Neural cell (in vitro differentiated cells): ENCODE data around the gene GGT1. TPM values are rescaled to one million over a fixed set of nuclear protein-coding genes. Genes with fewer than 3 reads are reported as not detected.
"Not testable (repeated sequence)": the region's sequence is repeated elsewhere in the genome, so short reads cannot be mapped to it uniquely, and the experiment has no call there.

ENCODE experiments used
- H2AFZ ChIP-seq: fragments of 200-600, 300-800 bp; sonication (generic), shearing (Covaris generic); 2 replicates; pipeline ENCODE4 v1.6.0; 2014; ENCODE audit warnings: low read depth, mild to moderate bottlenecking, antibody characterized with exemption, low read length, moderate library complexity
- H3F3A ChIP-seq: fragments of 200-600 bp; shearing (Covaris generic); 2 replicates; pipeline ENCODE4 v1.6.1; 2016; ENCODE audit warnings: mild to moderate bottlenecking, moderate library complexity, mixed read lengths, antibody characterized with exemption, low read length; ENCODE audit not compliant: insufficient read depth, poor library complexity, severe bottlenecking
- H3K27ac ChIP-seq: fragments of 200-600, 300-800 bp; sonication (generic), shearing (Covaris generic); 2 replicates; pipeline ENCODE4 v1.5.1; 2014; ENCODE audit warnings: mild to moderate bottlenecking, low read length, moderate library complexity
- H3K27me3 ChIP-seq: fragments of 300-800, 200-600 bp; sonication (generic), shearing (Covaris generic); 2 replicates; pipeline ENCODE4 v1.6.0; 2014; ENCODE audit warnings: mild to moderate bottlenecking, low read depth, low read length, moderate library complexity; ENCODE audit not compliant: insufficient read depth
- H3K36me3 ChIP-seq: fragments of 300-800, 200-600 bp; sonication (generic), shearing (Covaris generic); 2 replicates; pipeline ENCODE4 v1.5.1; 2014; ENCODE audit warnings: mild to moderate bottlenecking, antibody characterized with exemption, low read length, moderate library complexity; ENCODE audit not compliant: insufficient read depth
- H3K4me2 ChIP-seq: fragments of 300-800, 200-600 bp; sonication (generic), shearing (Covaris generic); 2 replicates; pipeline ENCODE4 v1.6.0; 2014; ENCODE audit warnings: mild to moderate bottlenecking, low read length
- H3K4me3 ChIP-seq: fragments of 300-800, 200-600 bp; sonication (generic), shearing (Covaris generic); 2 replicates; pipeline ENCODE4 v1.5.1; 2014; ENCODE audit warnings: mild to moderate bottlenecking, low read length, moderate library complexity
- H3K79me2 ChIP-seq: fragments of 200-600 bp; shearing (Covaris generic); replicated peaks from 2 replicates; pipeline ENCODE4 v1.6.0; 2014; ENCODE audit warnings: mild to moderate bottlenecking, low read length, moderate library complexity; ENCODE audit not compliant: insufficient read depth
- H3K9ac ChIP-seq: fragments of 300-800, 200-600 bp; sonication (generic), shearing (Covaris generic); 2 replicates; pipeline ENCODE4 v1.6.1; 2016; ENCODE audit warnings: mild to moderate bottlenecking, low read length, mixed read lengths
- H3K9me2 ChIP-seq: fragments of 200-600 bp; shearing (Covaris generic); 2 replicates; pipeline ENCODE4 v1.6.1; 2016; ENCODE audit warnings: mild to moderate bottlenecking, low read length, mixed read lengths; ENCODE audit not compliant: insufficient read depth
- H3K9me3 ChIP-seq: fragments of 200-600, 300-800 bp; sonication (generic), shearing (Covaris generic); 2 replicates; pipeline ENCODE4 v1.6.1; 2016; ENCODE audit warnings: mild to moderate bottlenecking, mixed run types, low read length, moderate library complexity, mixed read lengths
- H4K20me1 ChIP-seq: fragments of 200-600 bp; shearing (Covaris generic); 2 replicates; pipeline ENCODE4 v1.6.1; 2016; ENCODE audit warnings: mild to moderate bottlenecking, mixed run types; ENCODE audit not compliant: insufficient read depth
- EP300 ChIP-seq: fragments of 450-650 bp; conservative IDR thresholded peaks from 2 replicates; pipeline ENCODE4 v1.6.1; 2014; ENCODE audit warnings: antibody characterized with exemption, mild to moderate bottlenecking, moderate library complexity; ENCODE audit not compliant: poor library complexity, severe bottlenecking
- EZH2 ChIP-seq: fragments of 200-600, 300-800 bp; shearing (Covaris generic), sonication (generic); IDR thresholded peaks from 2 replicates; pipeline ENCODE4 v1.6.1; 2014; ENCODE audit warnings: antibody characterized with exemption, low read length, borderline replicate concordance, mild to moderate bottlenecking; ENCODE audit not compliant: insufficient read depth, poor library complexity, severe bottlenecking
- MXI1 ChIP-seq: fragments of 450-650 bp; conservative IDR thresholded peaks from 2 replicates; pipeline ENCODE4 v1.6.1; 2014; ENCODE audit warnings: antibody characterized with exemption, mild to moderate bottlenecking; ENCODE audit not compliant: poor library complexity, severe bottlenecking
- POLR2AphosphoS5 ChIP-seq: IDR thresholded peaks from 2 replicates; pipeline ENCODE4 v1.6.1; 2012
- RAD21 ChIP-seq: fragments of 450-650 bp; conservative IDR thresholded peaks from 2 replicates; pipeline ENCODE4 v1.6.1; 2014; ENCODE audit warnings: antibody characterized with exemption, mild to moderate bottlenecking, moderate library complexity
- SMC3 ChIP-seq: fragments of 450-650 bp; conservative IDR thresholded peaks from 2 replicates; pipeline ENCODE4 v1.6.1; 2014; ENCODE audit warnings: antibody characterized with exemption, mild to moderate bottlenecking, moderate library complexity; ENCODE audit not compliant: poor library complexity
- TAF1 ChIP-seq: IDR thresholded peaks from 2 replicates; pipeline ENCODE4 v1.6.1; 2012; ENCODE audit warnings: low read depth
- polyA minus RNA-seq: library from RNA; depleted of rRNA, polyadenylated mRNA; stranded (reverse); fragments of >200 nt; gene quantifications from 2 replicates; pipeline ENCODE4 v1.2.3, GENCODE V29; 2014
- polyA plus RNA-seq: library from polyadenylated mRNA; depleted of rRNA; stranded (reverse); fragments of >200 nt; gene quantifications from 2 replicates; pipeline ENCODE4 v1.2.3, GENCODE V29; 2014
- TF ChIP-seq, protein P1 (sequence below): IDR thresholded peaks from 2 replicates; pipeline ENCODE4 v1.6.1; 2012; ENCODE audit warnings: borderline replicate concordance
- TF ChIP-seq, protein P2 (sequence below): fragments of 450-650 bp; IDR thresholded peaks from 2 replicates; pipeline ENCODE4 v1.5.1; 2014; ENCODE audit warnings: antibody characterized with exemption, mild to moderate bottlenecking, moderate library complexity; ENCODE audit not compliant: poor library complexity, severe bottlenecking

The GGT1 gene
- polyA plus RNA-seq (5.4 and 6.4 TPM in 2 replicates), polyA minus RNA-seq (4.1 and 4.6 TPM in 2 replicates)

DNA sequence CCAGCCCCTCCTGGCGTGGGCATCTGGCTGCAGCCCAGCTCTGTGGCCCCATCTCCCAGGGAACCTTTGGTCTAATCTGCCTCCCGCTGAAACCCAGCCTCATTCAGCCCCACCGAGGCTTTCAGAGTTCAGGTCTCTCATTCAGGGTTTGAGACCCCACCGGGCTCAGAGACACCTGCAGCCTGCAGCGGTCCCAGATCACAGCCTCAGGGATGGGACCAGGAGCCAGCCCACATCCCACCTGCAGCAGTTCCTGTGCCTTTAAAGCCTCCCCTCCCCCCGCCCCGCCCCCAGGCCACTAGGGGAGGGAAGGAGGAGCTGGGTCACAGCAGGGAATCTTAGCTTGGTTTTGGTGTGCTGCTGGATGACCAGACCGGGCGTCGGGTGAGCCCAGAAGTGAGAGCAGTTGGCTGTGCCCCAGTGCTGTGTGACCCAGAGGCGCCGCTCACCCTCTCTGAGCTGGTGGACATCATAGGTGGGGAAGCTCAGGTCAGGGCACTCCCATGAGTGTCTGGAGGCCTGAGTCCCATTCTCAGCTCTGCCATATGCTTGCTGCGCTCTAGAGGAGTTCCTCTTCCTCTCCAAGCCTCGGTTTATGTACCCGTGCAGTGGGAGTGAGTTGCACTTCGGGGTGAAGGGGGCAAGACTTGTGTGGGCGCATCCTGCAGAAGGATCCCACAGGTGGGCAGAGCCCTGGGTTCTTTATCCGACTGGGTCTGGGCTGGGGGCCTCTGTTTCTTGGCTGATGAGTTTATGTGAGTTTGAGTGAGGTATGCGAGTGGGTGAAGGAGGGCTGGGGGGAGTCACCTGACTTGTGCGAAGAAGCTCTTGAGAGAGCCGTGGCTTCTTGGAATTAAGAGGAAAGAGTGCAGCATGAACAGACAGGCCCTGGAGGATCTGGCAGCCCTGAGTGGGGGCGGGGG, at the start of gene GGT1:
Gene GGT1 (plus strand): TSS at position 347 of the 923 bp plus-strand sequence. CDS start 7,889 bp downstream, outside the sequence.
- not testable (repeated sequence) for H3K4me2 ChIP-seq, H3F3A ChIP-seq

DNA sequence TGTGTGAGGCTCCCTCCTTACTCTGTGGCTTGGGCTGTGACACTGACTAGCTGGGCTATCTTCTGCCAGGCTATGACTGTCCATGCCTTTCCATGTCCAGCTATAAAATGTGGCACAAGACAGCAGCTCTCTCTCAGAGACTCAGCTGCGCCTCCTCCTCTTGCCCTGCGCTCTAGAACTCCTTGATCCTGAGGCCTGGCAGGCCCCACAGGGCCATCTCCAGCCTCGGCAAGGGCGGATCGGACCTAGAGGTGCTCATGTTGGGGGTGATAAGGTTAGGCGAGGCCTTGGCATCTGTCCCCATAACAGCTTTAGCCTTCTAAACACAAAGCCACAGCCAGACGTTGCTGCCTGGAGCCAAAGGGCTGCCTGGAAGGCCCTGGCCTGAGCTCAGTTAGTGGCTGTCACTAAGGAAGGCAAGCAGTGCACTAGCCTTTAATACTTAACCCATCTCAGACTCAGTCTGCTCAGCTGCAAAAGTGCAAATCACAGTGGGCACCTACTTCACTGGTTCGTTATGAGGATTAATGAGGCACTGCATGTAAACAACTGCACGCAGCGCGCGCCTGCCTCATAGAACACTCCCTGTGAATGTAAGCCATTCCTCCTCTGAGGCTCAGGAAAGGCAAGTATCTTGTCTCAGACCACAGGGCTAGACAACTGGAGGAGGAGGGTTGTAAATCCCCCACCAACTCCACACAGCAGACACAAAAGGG, 49.2 kb upstream of the GGT1 start:
- Histone ChIP-seq H3F3A (no peaks in the 10 kb centered on the region), H3K9me2 (no peaks in the 10 kb centered on the region)

More for the DNA sequence above, at the start of gene GGT1:
- not testable (repeated sequence) for H3K9ac ChIP-seq, H3K79me2 ChIP-seq, H2AFZ ChIP-seq, H3K9me3 ChIP-seq, H4K20me1 ChIP-seq, H3K9me2 ChIP-seq, H3K4me3 ChIP-seq, H3K36me3 ChIP-seq, H3K27me3 ChIP-seq, H3K27ac ChIP-seq

DNA sequence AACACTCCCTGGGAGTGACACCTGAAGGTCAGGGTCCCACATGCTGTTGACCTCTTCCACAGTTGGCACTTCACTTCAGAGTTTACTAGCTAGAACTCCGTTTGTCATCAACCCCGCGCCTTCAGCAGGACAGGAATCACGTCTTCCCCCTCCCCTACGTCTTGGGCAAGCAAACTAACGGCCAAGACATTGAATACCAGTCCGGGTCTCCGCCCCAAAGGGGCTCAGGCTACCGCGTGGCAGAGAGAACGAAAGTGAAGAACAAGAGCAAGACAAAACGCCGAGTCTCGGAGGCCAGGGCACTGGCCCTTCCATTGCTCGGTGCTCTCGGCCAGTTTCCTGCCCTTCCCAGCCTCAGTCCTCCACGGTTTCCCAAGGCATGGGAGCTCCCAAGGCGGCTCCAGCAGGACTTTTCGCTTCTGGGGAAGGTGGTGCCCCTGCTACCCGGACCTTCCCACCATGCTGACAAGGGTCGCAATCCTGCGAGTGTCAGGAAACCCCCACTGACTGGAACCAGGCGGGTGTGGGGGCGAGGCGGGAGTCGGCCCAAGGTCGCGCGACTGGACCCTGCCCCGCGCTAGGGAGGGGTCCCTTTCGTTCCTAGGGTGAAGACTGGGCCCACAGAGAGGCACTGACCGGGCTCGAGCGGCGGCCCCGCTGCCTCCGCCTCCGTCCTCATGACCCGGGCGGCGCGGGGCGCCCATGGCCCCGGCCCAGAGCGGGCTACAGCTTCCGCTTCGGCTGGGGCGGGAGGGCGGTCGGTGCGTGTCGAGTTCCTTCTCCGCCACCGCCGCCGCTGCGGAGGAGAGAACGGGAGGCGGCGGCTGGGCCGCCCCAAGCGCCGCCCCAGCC, 48.5 kb upstream of the GGT1 start, which contains the start of gene GUCD1:
Gene GUCD1 (minus strand): TSS at position 826 of the 852 bp plus-strand sequence. CDS start 147 bp downstream, at position 679.
- Histone ChIP-seq H3K79me2 (peaks cover 53% of the 10 kb centered on the region), H3K9me2 (no peaks in the 10 kb centered on the region), H3K27ac (peak within 1 kb of the TSS; percentile 89), H3K4me3 (peak within 1 kb of the TSS; percentile 76), H3K36me3 (peaks cover 6% of the 10 kb centered on the region), H3K4me2 (peak within 1 kb of the TSS; percentile 75), H3K27me3 (no peaks in the 10 kb centered on the region), H3K9ac (peak within 1 kb of the TSS; percentile 87), H3F3A (no peaks in the 10 kb centered on the region), H2AFZ (peak within 1 kb of the TSS; percentile 73), H4K20me1 (no peaks in the 10 kb centered on the region), H3K9me3 (no peaks in the 10 kb centered on the region)
- TF ChIP-seq, protein P1, sequence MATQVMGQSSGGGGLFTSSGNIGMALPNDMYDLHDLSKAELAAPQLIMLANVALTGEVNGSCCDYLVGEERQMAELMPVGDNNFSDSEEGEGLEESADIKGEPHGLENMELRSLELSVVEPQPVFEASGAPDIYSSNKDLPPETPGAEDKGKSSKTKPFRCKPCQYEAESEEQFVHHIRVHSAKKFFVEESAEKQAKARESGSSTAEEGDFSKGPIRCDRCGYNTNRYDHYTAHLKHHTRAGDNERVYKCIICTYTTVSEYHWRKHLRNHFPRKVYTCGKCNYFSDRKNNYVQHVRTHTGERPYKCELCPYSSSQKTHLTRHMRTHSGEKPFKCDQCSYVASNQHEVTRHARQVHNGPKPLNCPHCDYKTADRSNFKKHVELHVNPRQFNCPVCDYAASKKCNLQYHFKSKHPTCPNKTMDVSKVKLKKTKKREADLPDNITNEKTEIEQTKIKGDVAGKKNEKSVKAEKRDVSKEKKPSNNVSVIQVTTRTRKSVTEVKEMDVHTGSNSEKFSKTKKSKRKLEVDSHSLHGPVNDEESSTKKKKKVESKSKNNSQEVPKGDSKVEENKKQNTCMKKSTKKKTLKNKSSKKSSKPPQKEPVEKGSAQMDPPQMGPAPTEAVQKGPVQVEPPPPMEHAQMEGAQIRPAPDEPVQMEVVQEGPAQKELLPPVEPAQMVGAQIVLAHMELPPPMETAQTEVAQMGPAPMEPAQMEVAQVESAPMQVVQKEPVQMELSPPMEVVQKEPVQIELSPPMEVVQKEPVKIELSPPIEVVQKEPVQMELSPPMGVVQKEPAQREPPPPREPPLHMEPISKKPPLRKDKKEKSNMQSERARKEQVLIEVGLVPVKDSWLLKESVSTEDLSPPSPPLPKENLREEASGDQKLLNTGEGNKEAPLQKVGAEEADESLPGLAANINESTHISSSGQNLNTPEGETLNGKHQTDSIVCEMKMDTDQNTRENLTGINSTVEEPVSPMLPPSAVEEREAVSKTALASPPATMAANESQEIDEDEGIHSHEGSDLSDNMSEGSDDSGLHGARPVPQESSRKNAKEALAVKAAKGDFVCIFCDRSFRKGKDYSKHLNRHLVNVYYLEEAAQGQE, result peak; percentile 14
- TF ChIP-seq POLR2AphosphoS5 (no peak), RAD21 (peak; percentile 12), MXI1 (peak; percentile 60), EP300 (no peak), TAF1 (no peak), SMC3 (peak; percentile 30)
- TF ChIP-seq, protein P2, sequence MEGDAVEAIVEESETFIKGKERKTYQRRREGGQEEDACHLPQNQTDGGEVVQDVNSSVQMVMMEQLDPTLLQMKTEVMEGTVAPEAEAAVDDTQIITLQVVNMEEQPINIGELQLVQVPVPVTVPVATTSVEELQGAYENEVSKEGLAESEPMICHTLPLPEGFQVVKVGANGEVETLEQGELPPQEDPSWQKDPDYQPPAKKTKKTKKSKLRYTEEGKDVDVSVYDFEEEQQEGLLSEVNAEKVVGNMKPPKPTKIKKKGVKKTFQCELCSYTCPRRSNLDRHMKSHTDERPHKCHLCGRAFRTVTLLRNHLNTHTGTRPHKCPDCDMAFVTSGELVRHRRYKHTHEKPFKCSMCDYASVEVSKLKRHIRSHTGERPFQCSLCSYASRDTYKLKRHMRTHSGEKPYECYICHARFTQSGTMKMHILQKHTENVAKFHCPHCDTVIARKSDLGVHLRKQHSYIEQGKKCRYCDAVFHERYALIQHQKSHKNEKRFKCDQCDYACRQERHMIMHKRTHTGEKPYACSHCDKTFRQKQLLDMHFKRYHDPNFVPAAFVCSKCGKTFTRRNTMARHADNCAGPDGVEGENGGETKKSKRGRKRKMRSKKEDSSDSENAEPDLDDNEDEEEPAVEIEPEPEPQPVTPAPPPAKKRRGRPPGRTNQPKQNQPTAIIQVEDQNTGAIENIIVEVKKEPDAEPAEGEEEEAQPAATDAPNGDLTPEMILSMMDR, result no peak

More for the DNA sequence above, 49.2 kb upstream of the GGT1 start:
- H3K4me3 ChIP-seq, result peak overlapping the region; percentile 76
- H3K36me3 ChIP-seq, result peaks cover 6% of the 10 kb centered on the region
- H3K9me3 ChIP-seq, result no peaks in the 10 kb centered on the region
- H4K20me1 ChIP-seq, result no peaks in the 10 kb centered on the region
- no peak overlapping the region for H3K27ac ChIP-seq
- peaks cover 52% of the 10 kb centered on the region for H3K79me2 ChIP-seq
- H2AFZ ChIP-seq, result no peak overlapping the region
- peak overlapping the region; percentile 81 for H3K9ac ChIP-seq
- no peak for TF ChIP-seq EZH2
- no peak for TF ChIP-seq SMC3
- TF ChIP-seq TAF1, result no peak
- TF ChIP-seq, protein P2, result no peak
- peak overlapping the region; percentile 75 for H3K4me2 ChIP-seq
- H3K27me3 ChIP-seq, result no peaks in the 10 kb centered on the region
